Spinal cord (tissue), 10 donors: Measurements from ENCODE around the gene ILK. TPM values are rescaled to one million over a fixed set of nuclear protein-coding genes. Genes with fewer than 3 reads are reported as not detected.

Source experiments
- DNase-seq, 6 donors: peaks; one replicate each; pipeline versions ENCODE4 v3.0.0 to v3.0.0-alpha.2; 2013 to 2015; ENCODE audit warnings: low spot score in 6 of 6, low read depth in 4 of 6
- H3K27ac ChIP-seq: one replicate; pipeline ENCODE4 v1.5.1; 2013; ENCODE audit warnings: low read depth, low read length, control low read depth
- H3K27me3 ChIP-seq: one replicate; pipeline ENCODE4 v1.6.1; 2013; ENCODE audit warnings: low read length; ENCODE audit not compliant: control insufficient read depth, insufficient read depth
- H3K36me3 ChIP-seq: one replicate; pipeline ENCODE4 v1.6.1; 2013; ENCODE audit warnings: low read length; ENCODE audit not compliant: control insufficient read depth, insufficient read depth
- H3K4me1 ChIP-seq: one replicate; pipeline ENCODE4 v1.6.1; 2013; ENCODE audit warnings: low read length; ENCODE audit not compliant: control insufficient read depth, insufficient read depth
- H3K4me3 ChIP-seq: one replicate; pipeline ENCODE4 v1.5.1; 2013; ENCODE audit warnings: low read depth, low read length, control low read depth
- H3K9me3 ChIP-seq: one replicate; pipeline ENCODE4 v1.6.1; 2013; ENCODE audit warnings: low read length; ENCODE audit not compliant: control insufficient read depth, insufficient read depth
- WGBS: methylation state at CpG from one replicate; pipeline ENCODE4 v1.1.5; 2013; ENCODE audit warnings: missing lambda C conversion rate; ENCODE audit not compliant: insufficient coverage; 5-methylcytosine and 5-hydroxymethylcytosine counted together
- polyA plus RNA-seq, 2 donors: library from polyadenylated mRNA; unstranded; fragments of 120-200 nt; gene quantifications; one replicate each; pipeline ENCODE4 v1.2.1, GENCODE V29; 2013; ENCODE audit not compliant: insufficient read length in 2 of 2
- total RNA-seq, 2 donors: library from RNA; depleted of rRNA in 1 of 2; stranded (reverse); fragments of 120-200 nt in 1 of 2; fragments of >200 nt in 1 of 2; gene quantifications; one replicate each; pipeline versions ENCODE4 v1.2.3 to v1.2.4, GENCODE V29; 2013 to 2014
- donor health status: healthy.

ILK gene
- total and polyA plus RNA-seq, 4 donors: 87.6 to 175 (median 123) TPM

GRCh38 chr11:6626971-6627761 lies 23.6 kb downstream of the ILK start:
- no peak overlapping the region for H3K4me3 ChIP-seq
- H3K4me1 ChIP-seq: peaks cover 5% of the 10 kb centered on the region
- no peak overlapping the region for H3K27ac ChIP-seq
- WGBS: 75% methylated on average over 19 of the region's 19 CpGs
- no peaks in the 10 kb centered on the region for H3K27me3 ChIP-seq
- peaks cover 93% of the 10 kb centered on the region for H3K36me3 ChIP-seq
- no peaks in the 10 kb centered on the region for H3K9me3 ChIP-seq
- DNase-seq: peak in 3 of 6 donors; percentile 31 to 72 (median 56)

DNA sequence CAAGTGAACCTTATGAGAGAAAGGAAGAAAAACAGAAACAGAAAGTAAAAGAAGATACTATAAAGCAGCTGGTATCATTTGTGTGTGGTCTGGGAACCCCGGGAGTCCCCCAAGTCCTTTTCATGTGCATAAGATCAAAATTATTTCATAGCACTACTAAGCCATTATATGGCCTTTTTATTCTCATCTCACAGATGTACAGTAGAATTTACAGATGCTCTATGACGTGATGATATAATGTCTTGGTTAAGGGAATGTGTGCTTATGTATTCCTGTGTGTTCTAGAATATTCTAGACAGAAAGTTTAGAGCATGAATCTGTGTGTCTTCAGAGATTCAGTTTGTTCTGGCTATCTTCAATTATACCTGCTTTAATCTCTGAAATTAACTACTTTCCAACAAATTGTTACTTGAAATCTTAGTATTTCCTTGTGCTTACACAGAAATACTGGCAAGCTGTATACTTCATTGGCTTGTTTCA lies 24.2 kb downstream of the ILK start:
- no peak overlapping the region for H3K27ac ChIP-seq
- H3K4me3 ChIP-seq: no peak overlapping the region
- WGBS: no CpG with 5 or more reads among the region's 2 CpGs
- no peaks in the 10 kb centered on the region for H3K9me3 ChIP-seq
- no peaks in the 10 kb centered on the region for H3K27me3 ChIP-seq
- no peak for DNase-seq
- peaks cover 5% of the 10 kb centered on the region for H3K4me1 ChIP-seq
- peaks cover 93% of the 10 kb centered on the region for H3K36me3 ChIP-seq

DNA sequence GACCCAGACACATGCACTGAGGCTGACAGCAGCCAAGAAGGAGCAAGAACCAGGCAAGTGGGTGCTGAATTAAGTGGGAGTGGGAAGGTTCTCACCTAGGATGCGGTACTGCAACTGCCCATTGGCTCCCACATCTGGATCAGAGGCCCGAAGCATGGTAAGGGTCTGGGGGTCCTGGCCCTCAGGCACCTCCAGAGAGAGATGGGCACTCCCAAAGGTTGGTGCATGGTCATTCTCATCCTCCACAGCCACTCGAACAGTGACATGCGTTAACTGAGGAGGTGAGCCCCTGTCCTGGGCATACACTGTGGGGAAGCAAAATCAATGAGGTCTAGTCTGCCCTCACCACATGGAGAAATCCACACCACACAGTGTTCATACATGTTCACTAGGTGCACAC lies 25.0 kb downstream of the ILK start:
- Histone ChIP-seq H3K4me3 (no peak overlapping the region), H3K9me3 (no peaks in the 10 kb centered on the region), H3K4me1 (peaks cover 5% of the 10 kb centered on the region), H3K27me3 (no peaks in the 10 kb centered on the region), H3K36me3 (peaks cover 93% of the 10 kb centered on the region), H3K27ac (no peak overlapping the region)
- DNase-seq: no peak
- 94% methylated on average over 4 of the region's 4 CpGs for WGBS

- Histone ChIP-seq H3K27ac (no peak overlapping the region), H3K4me1 (peaks cover 8% of the 10 kb centered on the region), H3K36me3 (peaks cover 92% of the 10 kb centered on the region), H3K4me3 (no peak overlapping the region), H3K27me3 (no peaks in the 10 kb centered on the region), H3K9me3 (no peaks in the 10 kb centered on the region)
- WGBS: 87% methylated on average over 18 of the region's 24 CpGs
- no peak for DNase-seq
These were observed 26.0 kb downstream of the ILK start for GRCh38 chr11:6629573-6629891.

GRCh38 chr11:6629892-6630631 lies 26.5 kb downstream of the ILK start:
- H3K4me3 ChIP-seq: no peak overlapping the region
- no peak overlapping the region for H3K27ac ChIP-seq
- no peaks in the 10 kb centered on the region for H3K27me3 ChIP-seq
- no peaks in the 10 kb centered on the region for H3K9me3 ChIP-seq
- H3K36me3 ChIP-seq: peaks cover 87% of the 10 kb centered on the region
- DNase-seq: peak in 1 of 6 donors; percentile 33
- WGBS: 63% methylated on average over 100 of the region's 102 CpGs
- H3K4me1 ChIP-seq: peaks cover 8% of the 10 kb centered on the region

GRCh38 chr11:6630632-6631291 lies 27.2 kb downstream of the ILK start:
- Histone ChIP-seq H3K36me3 (peaks cover 80% of the 10 kb centered on the region), H3K9me3 (no peaks in the 10 kb centered on the region), H3K4me3 (no peak overlapping the region), H3K4me1 (peaks cover 14% of the 10 kb centered on the region), H3K27ac (no peak overlapping the region), H3K27me3 (no peaks in the 10 kb centered on the region)
- DNase-seq: no peak
- 72% methylated on average over 28 of the region's 28 CpGs for WGBS

GRCh38 chr11:6631361-6631890 lies 27.9 kb downstream of the ILK start:
- H3K4me3 ChIP-seq: no peak overlapping the region
- H3K4me1 ChIP-seq: peaks cover 20% of the 10 kb centered on the region
- H3K36me3 ChIP-seq: peaks cover 75% of the 10 kb centered on the region
- H3K9me3 ChIP-seq: no peaks in the 10 kb centered on the region
- H3K27me3 ChIP-seq: no peaks in the 10 kb centered on the region
- no peak for DNase-seq
- H3K27ac ChIP-seq: no peak overlapping the region
- 93% methylated on average over 11 of the region's 11 CpGs for WGBS

DNA sequence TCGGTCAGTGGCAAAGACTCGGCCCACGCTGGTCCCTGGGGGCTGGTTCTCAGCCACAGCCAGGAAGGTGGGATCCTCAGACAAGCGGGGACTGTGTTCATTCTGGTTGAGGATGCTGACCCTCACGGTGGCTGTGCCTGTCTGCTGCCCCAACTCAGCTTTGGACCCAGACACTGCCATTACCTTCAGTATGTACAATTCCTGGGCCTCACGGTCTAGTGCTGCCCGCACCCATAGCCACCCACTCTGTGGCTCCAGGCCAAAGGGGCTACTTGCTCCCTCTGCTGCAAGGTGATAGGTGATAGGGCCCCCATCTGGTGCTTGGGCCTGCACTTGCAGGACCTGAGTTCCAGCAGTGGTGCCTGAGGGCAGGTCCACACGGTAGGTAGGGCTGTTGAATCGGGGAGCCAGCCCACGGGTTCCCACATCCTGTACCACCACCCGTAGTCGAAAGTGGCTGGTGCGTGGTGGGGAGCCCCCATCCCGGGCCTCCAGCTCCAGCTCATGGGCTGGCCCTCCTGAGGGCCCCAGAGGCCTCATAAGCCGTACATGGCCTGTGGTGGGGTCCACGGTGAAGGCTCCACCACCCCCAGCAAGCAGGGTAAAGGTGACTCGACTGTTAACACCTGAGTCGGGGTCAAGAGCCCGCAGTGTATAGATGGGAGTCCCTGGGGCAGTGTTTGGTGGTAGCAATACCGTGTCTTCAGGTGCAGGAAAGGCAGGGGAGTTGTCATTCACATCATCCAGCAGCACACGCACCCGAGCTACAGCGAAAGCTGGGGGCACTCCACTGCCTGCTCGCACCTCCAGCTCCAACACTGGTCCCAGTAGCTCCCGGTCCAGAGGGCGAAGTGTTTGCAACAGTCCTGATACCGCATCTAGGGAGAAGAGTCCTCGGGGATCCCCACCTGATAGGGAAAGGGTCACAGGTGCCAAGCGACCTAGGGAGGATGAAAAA lies 28.8 kb downstream of the ILK start:
- no peak for DNase-seq
- 94% methylated on average over 27 of the region's 29 CpGs for WGBS
- Histone ChIP-seq H3K4me3 (no peak overlapping the region), H3K27me3 (no peaks in the 10 kb centered on the region), H3K36me3 (peaks cover 66% of the 10 kb centered on the region), H3K9me3 (no peaks in the 10 kb centered on the region), H3K27ac (no peak overlapping the region), H3K4me1 (peaks cover 19% of the 10 kb centered on the region)
